BJ (cell line): ENCODE results near the gene GALNT2. TPM values are rescaled to one million over a fixed set of nuclear protein-coding genes. Genes with fewer than 3 reads are reported as not detected.

ENCODE experiments used
- CTCF ChIA-PET: fragments of 350-600 bp; formaldehyde crosslinking; extraction: SDS; loops from one replicate; lab custom pipeline; 2021; ENCODE audit warnings: antibody characterized with exemption, inconsistent platforms; lab: Yijun Ruan, JAX
- POLR2A ChIA-PET: fragments of 300-600 bp; sonication (Branson Sonifier 250); formaldehyde crosslinking; extraction: SDS; loops from one replicate; lab custom pipeline; 2021; ENCODE audit warnings: antibody characterized with exemption; lab: Charles Lee
- DNase-seq: peaks from one replicate; pipeline ENCODE4 v3.0.0-alpha.2; 2011; ENCODE audit warnings: low read depth
- H3K27me3 ChIP-seq: 2 replicates; pipeline ENCODE4 v1.6.0; 2011; ENCODE audit warnings: low read length; ENCODE audit not compliant: control insufficient read depth, insufficient read depth
- H3K36me3 ChIP-seq: 2 replicates; pipeline ENCODE4 v1.5.1; 2011; ENCODE audit warnings: low read length; ENCODE audit not compliant: control insufficient read depth, insufficient read depth
- H3K4me3 ChIP-seq: 2 replicates; pipeline ENCODE4 v1.5.1; 2011; ENCODE audit warnings: low read depth, mild to moderate bottlenecking, control low read depth, low read length
- polyA plus RNA-seq: library from polyadenylated mRNA; depleted of rRNA; stranded (reverse); fragments of >200 nt; gene quantifications from 2 replicates; pipeline ENCODE4 v1.2.3, GENCODE V29; 2011
- TF ChIP-seq, protein P1 (sequence below): IDR thresholded peaks from 2 replicates; pipeline ENCODE4 v1.5.1; 2011; ENCODE audit warnings: low read depth, mild to moderate bottlenecking, control low read depth, inconsistent platforms, low read length, moderate library complexity; ENCODE audit not compliant: insufficient read depth

Gene GALNT2
- polyA plus RNA-seq, 1 experiment, result 90.9 TPM

DNA sequence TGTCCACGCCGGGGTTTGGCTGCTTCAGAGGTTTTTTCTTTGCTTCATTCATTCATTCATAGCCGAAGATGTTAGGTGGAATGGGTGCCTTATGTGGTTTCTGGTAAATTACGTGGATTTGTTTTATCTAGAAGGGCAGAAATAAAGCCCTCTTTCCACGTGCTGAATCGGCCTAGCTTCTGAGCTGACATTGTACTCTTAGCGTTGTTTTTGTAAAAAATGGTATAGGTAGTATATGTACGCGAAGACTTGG, 1.5 kb downstream of the GALNT2 start:
- no peak for DNase-seq
- Histone ChIP-seq H3K36me3 (no peaks in the 10 kb centered on the region), H3K27me3 (no peaks in the 10 kb centered on the region), H3K4me3 (peak overlapping the region; percentile 89)
- ChIA-PET CTCF (no interaction called here), POLR2A (interaction anchor here (0.6 kb wide), 1 partner anchor 18 kb away, joined by 5 read pairs; no protein-coding TSS in a partner anchor)
- TF ChIP-seq, protein P1, sequence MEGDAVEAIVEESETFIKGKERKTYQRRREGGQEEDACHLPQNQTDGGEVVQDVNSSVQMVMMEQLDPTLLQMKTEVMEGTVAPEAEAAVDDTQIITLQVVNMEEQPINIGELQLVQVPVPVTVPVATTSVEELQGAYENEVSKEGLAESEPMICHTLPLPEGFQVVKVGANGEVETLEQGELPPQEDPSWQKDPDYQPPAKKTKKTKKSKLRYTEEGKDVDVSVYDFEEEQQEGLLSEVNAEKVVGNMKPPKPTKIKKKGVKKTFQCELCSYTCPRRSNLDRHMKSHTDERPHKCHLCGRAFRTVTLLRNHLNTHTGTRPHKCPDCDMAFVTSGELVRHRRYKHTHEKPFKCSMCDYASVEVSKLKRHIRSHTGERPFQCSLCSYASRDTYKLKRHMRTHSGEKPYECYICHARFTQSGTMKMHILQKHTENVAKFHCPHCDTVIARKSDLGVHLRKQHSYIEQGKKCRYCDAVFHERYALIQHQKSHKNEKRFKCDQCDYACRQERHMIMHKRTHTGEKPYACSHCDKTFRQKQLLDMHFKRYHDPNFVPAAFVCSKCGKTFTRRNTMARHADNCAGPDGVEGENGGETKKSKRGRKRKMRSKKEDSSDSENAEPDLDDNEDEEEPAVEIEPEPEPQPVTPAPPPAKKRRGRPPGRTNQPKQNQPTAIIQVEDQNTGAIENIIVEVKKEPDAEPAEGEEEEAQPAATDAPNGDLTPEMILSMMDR, result no peak

DNA sequence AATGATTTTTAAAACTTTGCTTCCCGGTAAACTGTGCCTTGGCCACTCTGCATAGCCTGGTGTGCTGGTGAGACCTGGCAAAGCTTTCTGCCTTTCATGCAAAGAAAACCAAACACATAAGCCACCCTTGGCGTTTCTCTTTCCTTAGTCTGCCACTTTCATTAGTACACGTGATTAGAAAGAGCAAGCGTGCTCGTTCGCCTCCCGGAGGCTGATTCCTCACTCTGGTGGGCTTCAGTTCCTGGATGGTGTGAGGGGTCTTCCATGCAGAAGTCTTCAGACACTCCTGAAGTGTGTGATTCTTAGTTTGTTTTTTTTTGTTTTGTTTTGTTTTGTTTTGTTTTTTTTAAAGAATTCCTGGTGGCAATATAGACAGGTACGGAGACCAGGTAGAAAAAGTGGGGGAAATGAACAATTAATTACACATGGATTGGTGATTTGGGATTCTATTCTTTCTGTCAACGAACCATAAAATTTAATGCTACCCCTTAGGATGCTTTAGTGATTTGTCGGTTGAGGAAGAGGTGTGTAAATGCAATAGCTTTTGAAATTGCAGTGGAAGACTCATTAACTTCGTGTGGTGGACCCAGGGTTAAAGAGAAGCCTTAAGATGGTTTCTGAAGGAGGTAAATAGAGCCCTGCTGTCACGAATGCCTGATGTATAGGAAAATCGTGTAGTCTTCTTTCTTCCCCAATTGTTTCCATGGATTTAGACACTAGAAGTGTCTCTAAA, 2.1 kb downstream of the GALNT2 start:
- TF ChIP-seq, protein P1, result no peak
- DNase-seq, result no peak
- Histone ChIP-seq H3K4me3 (peak overlapping the region; percentile 89), H3K27me3 (no peaks in the 10 kb centered on the region), H3K36me3 (no peaks in the 10 kb centered on the region)
- ChIA-PET POLR2A (interaction anchor here (0.6 kb wide), 1 partner anchor 17 kb away, joined by 5 read pairs; no protein-coding TSS in a partner anchor), CTCF (interaction anchor here (0.6 to 1.6 kb wide), 3 partner anchors 12 to 98 kb away, joined by 3 read pairs; no protein-coding TSS in a partner anchor)

DNA sequence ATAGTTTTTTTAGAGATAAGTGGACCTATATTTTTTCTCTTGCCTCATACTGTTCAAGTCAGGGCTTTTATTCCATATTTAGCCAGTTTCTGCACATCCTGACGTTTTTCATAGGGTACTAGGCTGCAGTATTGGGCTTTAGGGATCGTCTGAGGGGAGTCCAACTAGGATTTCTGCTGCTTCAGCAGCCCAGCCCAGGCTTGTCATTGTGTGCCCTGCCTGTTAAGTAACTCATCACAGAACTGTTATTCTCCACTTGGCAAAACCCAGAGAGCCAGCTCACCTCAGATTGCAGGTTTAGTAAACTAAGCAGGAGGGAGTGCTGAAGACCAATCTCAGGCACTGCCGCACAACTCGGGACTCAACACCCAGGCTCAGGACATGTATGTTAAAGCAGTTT, 2.8 kb downstream of the GALNT2 start:
- no peaks in the 10 kb centered on the region for H3K36me3 ChIP-seq
- H3K27me3 ChIP-seq, result no peaks in the 10 kb centered on the region
- no peak overlapping the region for H3K4me3 ChIP-seq
- CTCF ChIA-PET, result interaction anchor here (0.6 to 1.6 kb wide), 4 partner anchors 9 to 97 kb away, joined by 3 to 4 read pairs (median 3); no protein-coding TSS in a partner anchor
- POLR2A ChIA-PET, result no interaction called here
- TF ChIP-seq, protein P1, result no peak
- DNase-seq, result no peak

DNA sequence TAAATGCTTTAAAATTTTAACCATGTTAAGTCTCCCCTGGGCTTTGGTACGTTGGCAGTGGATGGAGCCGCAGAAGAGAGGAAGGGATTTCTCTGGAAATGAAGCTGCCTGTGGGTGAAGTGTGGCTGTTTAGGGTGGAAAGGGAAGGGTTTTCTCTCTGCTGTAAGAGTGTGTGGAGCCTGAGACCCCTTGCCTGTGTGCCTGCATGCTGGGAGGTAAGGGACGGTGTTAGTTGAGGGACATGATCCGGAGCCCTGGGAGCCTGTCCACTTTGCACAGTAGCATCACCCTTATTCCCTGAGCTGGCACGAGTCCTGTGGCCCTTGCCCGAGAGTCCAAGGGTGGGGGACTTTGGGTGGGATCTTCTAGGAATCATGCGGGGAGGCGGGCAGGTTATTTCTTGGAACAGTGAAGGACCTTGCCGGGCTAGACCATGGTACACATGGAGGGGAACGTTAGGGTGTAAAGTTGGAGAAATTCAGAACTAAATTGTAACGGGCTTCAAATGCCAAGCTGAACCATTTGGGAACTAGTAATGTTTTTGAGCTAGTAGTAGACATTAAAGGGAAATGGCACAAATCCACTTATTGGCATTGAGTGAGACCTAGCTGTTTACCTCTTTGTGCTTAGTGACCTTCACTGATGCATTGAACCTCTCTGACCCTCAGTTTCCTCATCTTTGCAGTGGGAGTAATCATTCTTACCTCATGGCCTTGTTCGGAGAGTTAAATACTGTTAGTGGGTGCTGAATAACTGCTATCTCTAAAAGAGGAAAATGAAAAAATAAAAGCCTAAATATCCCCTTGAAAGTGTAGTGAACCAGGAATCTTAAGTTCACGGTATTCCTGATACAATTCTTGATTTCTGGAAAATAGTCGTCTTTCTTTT, 3.5 kb downstream of the GALNT2 start:
- TF ChIP-seq, protein P1, result no peak
- Histone ChIP-seq H3K4me3 (no peak overlapping the region), H3K36me3 (no peaks in the 10 kb centered on the region), H3K27me3 (no peaks in the 10 kb centered on the region)
- CTCF ChIA-PET, result interaction anchor here (1.1 to 1.6 kb wide), 2 partner anchors 8 to 43 kb away, joined by 3 to 4 read pairs; no protein-coding TSS in a partner anchor
- POLR2A ChIA-PET, result no interaction called here
- no peak for DNase-seq

DNA sequence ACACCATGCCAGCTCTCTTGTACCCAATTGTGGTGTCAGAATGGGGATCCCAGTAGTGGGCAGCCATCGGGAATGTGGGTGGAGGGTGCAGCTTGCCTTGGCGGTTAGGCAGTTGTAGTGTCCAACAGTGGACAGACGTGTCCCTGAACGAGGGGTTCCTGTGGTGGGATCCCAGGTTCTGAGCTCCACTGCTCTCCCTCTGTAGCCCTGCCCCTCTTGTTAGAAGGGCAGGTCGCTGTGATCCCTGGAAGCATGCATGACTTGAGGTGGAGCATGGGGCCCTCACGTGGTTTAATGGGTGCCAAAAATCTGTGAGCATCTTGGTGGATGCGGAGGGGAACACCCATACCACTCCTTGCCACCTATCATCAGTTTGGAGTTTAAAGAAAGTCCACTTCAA, 4.3 kb downstream of the GALNT2 start:
- Histone ChIP-seq H3K27me3 (no peaks in the 10 kb centered on the region), H3K36me3 (no peaks in the 10 kb centered on the region), H3K4me3 (no peak overlapping the region)
- CTCF ChIA-PET, result interaction anchor here (1.3 kb wide), 1 partner anchor 12 kb away, joined by 4 read pairs; no protein-coding TSS in a partner anchor
- POLR2A ChIA-PET, result no interaction called here
- no peak for DNase-seq
- TF ChIP-seq, protein P1, result no peak
